ENCODE results near the gene SOX6.

The SOX6 gene

GRCh38 chr11:15988016-15988550, 368.3 kb downstream of the SOX6 start:
- no peak overlapping the region for H3K4me3 Mint-ChIP-seq
- no peaks in the 10 kb centered on the region for H3K36me3 Mint-ChIP-seq (ENCODE audit: low read depth)
- H3K27ac Mint-ChIP-seq, result no peak overlapping the region
- DNase-seq, result no peak
- TF ChIP-seq, protein P1, sequence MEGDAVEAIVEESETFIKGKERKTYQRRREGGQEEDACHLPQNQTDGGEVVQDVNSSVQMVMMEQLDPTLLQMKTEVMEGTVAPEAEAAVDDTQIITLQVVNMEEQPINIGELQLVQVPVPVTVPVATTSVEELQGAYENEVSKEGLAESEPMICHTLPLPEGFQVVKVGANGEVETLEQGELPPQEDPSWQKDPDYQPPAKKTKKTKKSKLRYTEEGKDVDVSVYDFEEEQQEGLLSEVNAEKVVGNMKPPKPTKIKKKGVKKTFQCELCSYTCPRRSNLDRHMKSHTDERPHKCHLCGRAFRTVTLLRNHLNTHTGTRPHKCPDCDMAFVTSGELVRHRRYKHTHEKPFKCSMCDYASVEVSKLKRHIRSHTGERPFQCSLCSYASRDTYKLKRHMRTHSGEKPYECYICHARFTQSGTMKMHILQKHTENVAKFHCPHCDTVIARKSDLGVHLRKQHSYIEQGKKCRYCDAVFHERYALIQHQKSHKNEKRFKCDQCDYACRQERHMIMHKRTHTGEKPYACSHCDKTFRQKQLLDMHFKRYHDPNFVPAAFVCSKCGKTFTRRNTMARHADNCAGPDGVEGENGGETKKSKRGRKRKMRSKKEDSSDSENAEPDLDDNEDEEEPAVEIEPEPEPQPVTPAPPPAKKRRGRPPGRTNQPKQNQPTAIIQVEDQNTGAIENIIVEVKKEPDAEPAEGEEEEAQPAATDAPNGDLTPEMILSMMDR (IDR thresholded peaks at IDR 0.05), result no peak
- H3K4me1 Mint-ChIP-seq, result peaks cover 29% of the 10 kb centered on the region
- H3K27me3 Mint-ChIP-seq (ENCODE audit: low read depth, poor library complexity), result peaks cover 6% of the 10 kb centered on the region
- H3K9me3 Mint-ChIP-seq, result no peaks in the 10 kb centered on the region

GRCh38 chr11:15987046-15987445, 369.3 kb downstream of the SOX6 start:
- H3K27me3 Mint-ChIP-seq (ENCODE audit: low read depth, poor library complexity), result peaks cover 6% of the 10 kb centered on the region
- H3K4me1 Mint-ChIP-seq, result peaks cover 23% of the 10 kb centered on the region
- H3K36me3 Mint-ChIP-seq (ENCODE audit: low read depth), result no peaks in the 10 kb centered on the region
- TF ChIP-seq, protein P1 (IDR thresholded peaks at IDR 0.05), result no peak
- H3K27ac Mint-ChIP-seq, result no peak overlapping the region
- H3K9me3 Mint-ChIP-seq, result no peaks in the 10 kb centered on the region
- DNase-seq, result no peak
- no peak overlapping the region for H3K4me3 Mint-ChIP-seq

- no peak for DNase-seq
- H3K4me1 Mint-ChIP-seq, result peaks cover 17% of the 10 kb centered on the region
- H3K27ac Mint-ChIP-seq, result no peak overlapping the region
- H3K27me3 Mint-ChIP-seq (ENCODE audit: low read depth, poor library complexity), result peaks cover 6% of the 10 kb centered on the region
- H3K9me3 Mint-ChIP-seq, result no peaks in the 10 kb centered on the region
- no peak overlapping the region for H3K4me3 Mint-ChIP-seq
- H3K36me3 Mint-ChIP-seq (ENCODE audit: low read depth), result no peaks in the 10 kb centered on the region
- TF ChIP-seq, protein P1 (IDR thresholded peaks at IDR 0.05), result no peak
Measured at GRCh38 chr11:15985860-15986139, 370.5 kb downstream of the SOX6 start.

DNA sequence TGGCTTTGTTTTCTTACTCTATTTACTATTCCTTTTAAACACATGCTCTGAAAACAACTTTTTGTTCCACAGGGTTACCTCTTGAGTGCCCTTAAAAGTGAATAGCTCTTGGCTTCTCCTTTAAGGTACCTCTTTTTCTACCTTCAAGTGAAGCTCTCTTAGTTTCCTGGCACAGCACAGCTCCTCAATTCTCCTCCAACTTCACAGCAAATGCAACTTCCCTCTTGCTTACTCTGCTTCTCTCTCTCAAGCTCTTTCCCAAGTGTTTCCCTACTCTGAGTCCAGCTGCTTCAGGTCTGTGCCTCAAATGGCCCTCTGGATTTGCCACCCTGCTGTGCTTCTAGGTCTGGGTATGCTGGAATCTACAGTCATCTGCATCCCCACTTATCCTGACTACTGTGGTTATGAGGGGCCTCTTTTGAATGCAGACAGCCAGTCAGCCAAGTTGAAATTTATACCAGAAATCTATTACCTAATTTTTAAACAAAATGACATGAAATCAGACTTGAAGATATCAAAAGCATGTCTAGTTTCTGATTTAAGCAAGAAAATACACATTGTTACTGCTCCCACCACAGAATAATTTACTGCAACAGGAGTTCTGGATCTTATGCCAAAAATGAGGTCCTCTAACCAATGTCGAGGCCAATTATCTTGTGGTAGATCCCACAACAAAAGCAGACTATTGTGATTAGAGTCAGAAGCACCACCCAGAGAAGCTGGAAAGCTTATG, 371.1 kb downstream of the SOX6 start:
- Mint-ChIP-seq H3K4me1 (peaks cover 17% of the 10 kb centered on the region), H3K9me3 (no peaks in the 10 kb centered on the region), H3K27ac (peak overlapping the region; percentile 15), H3K36me3 (ENCODE audit: low read depth) (no peaks in the 10 kb centered on the region), H3K27me3 (ENCODE audit: low read depth, poor library complexity) (peaks cover 6% of the 10 kb centered on the region), H3K4me3 (no peak overlapping the region)
- DNase-seq, result no peak
- TF ChIP-seq, protein P1 (IDR thresholded peaks at IDR 0.05), result no peak

GRCh38 chr11:15981292-15981691, 375.1 kb downstream of the SOX6 start:
- DNase-seq, result no peak
- no peaks in the 10 kb centered on the region for H3K36me3 Mint-ChIP-seq (ENCODE audit: low read depth)
- H3K4me3 Mint-ChIP-seq, result no peak overlapping the region
- H3K27me3 Mint-ChIP-seq (ENCODE audit: low read depth, poor library complexity), result peaks cover 6% of the 10 kb centered on the region
- H3K9me3 Mint-ChIP-seq, result no peaks in the 10 kb centered on the region
- no peak overlapping the region for H3K27ac Mint-ChIP-seq
- TF ChIP-seq, protein P1 (IDR thresholded peaks at IDR 0.05), result no peak
- peaks cover 6% of the 10 kb centered on the region for H3K4me1 Mint-ChIP-seq

DNA sequence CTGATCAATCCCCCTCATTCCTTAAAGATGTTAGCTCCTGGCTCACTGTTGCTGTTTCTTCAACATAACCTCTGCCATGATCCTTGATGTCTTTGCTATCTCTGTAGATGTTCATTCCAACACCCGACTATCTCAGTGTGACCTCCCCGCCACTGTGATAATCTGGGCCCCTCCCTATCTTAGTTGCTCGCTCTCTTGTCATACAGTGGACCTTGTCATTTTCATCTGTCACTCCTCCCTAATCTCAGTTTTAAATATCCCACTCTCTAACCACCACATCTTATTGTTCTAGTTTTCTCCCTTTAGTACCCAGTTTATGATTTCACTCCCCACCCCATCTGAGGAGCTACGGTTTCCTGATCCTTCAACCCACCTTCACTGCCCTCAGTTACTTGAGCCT, 379.2 kb downstream of the SOX6 start:
- H3K4me3 Mint-ChIP-seq, result no peak overlapping the region
- H3K27me3 Mint-ChIP-seq (ENCODE audit: low read depth, poor library complexity), result no peaks in the 10 kb centered on the region
- no peaks in the 10 kb centered on the region for H3K9me3 Mint-ChIP-seq
- H3K36me3 Mint-ChIP-seq (ENCODE audit: low read depth), result no peaks in the 10 kb centered on the region
- no peak overlapping the region for H3K27ac Mint-ChIP-seq
- DNase-seq, result no peak
- no peaks in the 10 kb centered on the region for H3K4me1 Mint-ChIP-seq
- TF ChIP-seq, protein P1 (IDR thresholded peaks at IDR 0.05), result no peak

Data from nephron progenitor cell (in vitro differentiated cells).